GM20000 (cell line): ENCODE data around the gene MS4A1.

Source experiments
- DNase-seq: peaks from one replicate; pipeline ENCODE4 v3.0.0; 2012; ENCODE audit warnings: low spot score
- TF ChIP-seq, protein P1 (sequence below): IDR thresholded peaks from 2 replicates; pipeline ENCODE4 v1.5.1; 2012; ENCODE audit warnings: mild to moderate bottlenecking, control low read depth; ENCODE audit errors: extremely low read depth, missing control alignments

MS4A1 gene

DNA sequence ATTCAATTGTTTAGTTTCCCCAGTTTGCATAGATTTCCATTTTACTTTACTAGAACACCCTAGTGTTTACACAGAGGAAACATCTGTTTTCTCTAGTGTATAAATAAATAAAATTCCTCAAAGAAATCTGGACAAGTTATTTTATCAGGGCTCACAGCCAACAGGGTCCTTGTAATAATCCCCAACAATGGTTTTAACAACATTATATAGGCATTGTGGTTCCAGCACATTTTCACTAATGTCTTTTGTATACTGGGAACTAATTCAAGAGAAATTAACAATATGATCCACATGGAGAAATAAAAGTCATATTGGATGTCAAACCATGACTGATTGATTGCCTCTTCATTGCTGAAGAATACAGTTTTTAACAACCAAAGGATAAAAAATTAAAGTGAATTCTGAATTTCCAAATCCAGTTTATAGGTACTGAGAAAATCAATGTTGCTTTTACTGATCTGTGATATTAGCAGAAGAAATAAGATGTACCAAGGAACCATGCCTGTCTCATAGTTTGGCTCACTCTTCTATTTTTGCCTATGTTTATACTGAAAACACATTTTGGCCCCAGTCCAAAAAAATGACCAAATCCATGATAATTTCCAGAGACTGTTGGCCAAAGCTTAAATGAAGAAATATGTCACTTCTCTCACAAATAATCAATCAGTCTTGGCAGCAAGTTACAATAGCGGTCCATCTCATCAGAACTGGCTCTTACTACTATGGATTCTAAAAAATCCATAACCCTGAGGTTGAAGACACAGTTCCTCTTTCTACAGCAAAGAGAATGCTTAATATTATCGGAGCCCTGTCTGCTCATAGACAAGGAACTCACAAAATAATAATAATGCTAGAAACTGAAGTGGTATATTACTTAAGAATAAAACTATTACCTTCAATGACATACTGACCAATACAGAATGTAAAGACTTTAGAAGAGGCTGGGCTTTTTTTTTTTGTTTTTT, 58.1 kb downstream of the MS4A1 start:
- no peak for DNase-seq
- TF ChIP-seq, protein P1, sequence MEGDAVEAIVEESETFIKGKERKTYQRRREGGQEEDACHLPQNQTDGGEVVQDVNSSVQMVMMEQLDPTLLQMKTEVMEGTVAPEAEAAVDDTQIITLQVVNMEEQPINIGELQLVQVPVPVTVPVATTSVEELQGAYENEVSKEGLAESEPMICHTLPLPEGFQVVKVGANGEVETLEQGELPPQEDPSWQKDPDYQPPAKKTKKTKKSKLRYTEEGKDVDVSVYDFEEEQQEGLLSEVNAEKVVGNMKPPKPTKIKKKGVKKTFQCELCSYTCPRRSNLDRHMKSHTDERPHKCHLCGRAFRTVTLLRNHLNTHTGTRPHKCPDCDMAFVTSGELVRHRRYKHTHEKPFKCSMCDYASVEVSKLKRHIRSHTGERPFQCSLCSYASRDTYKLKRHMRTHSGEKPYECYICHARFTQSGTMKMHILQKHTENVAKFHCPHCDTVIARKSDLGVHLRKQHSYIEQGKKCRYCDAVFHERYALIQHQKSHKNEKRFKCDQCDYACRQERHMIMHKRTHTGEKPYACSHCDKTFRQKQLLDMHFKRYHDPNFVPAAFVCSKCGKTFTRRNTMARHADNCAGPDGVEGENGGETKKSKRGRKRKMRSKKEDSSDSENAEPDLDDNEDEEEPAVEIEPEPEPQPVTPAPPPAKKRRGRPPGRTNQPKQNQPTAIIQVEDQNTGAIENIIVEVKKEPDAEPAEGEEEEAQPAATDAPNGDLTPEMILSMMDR = no peak

DNA sequence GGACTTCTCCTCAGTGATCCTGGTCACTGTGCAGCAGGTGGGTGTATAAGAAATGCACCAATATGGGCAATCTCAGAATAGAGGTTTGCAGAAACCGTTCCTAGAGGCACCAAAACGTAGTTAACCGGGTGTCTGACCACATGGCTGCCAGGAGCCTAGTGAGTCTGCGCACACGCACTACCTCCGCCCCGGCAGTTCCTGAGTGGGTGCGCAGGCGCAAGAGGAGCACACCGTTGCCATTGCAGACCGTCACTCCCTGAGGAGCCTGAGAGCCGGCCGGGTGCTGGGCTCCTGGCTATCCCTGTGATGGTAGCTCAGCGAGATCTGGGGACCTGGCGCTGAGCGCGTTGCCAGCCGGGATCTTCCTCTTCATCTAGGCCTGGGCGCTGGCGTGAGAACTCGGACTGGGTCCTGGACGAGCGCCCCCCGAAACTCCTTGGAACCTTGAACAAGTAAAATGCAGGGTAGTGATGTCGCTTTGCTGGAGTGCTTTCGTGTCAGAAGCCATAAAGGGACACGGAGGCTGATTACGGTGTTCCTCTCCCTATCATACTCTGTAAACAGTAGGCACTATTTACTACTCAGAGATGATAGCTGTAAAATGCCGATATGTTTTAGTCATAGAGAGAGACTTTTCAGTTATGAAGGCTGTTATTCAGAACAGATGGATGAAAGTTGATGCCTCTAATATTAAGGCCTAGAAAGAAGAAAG, 59.7 kb downstream of the MS4A1 start, which contains the start of gene MS4A13:
MS4A13 (plus strand) TSS at position 249 of the 712 bp plus-strand sequence. CDS start 2,692 bp downstream, outside the sequence.
- TF ChIP-seq, protein P1 = no peak
- no peak for DNase-seq
